DND-41 (cell line): Measurements from ENCODE around the gene BCAS3.

ENCODE experiments used
- EZH2 ChIP-seq: IDR thresholded peaks from 3 replicates; pipeline ENCODE4 v1.6.1; 2012; ENCODE audit warnings: borderline replicate concordance, low read depth, mild to moderate bottlenecking, moderate library complexity, low read length, inconsistent platforms; ENCODE audit not compliant: severe bottlenecking
- TF ChIP-seq, protein P1 (sequence below): IDR thresholded peaks from 2 replicates; pipeline ENCODE4 v1.5.1; 2012; ENCODE audit warnings: borderline replicate concordance, low read length, moderate library complexity, mild to moderate bottlenecking; ENCODE audit not compliant: poor library complexity, severe bottlenecking; ENCODE audit errors: extremely low read depth

DNA sequence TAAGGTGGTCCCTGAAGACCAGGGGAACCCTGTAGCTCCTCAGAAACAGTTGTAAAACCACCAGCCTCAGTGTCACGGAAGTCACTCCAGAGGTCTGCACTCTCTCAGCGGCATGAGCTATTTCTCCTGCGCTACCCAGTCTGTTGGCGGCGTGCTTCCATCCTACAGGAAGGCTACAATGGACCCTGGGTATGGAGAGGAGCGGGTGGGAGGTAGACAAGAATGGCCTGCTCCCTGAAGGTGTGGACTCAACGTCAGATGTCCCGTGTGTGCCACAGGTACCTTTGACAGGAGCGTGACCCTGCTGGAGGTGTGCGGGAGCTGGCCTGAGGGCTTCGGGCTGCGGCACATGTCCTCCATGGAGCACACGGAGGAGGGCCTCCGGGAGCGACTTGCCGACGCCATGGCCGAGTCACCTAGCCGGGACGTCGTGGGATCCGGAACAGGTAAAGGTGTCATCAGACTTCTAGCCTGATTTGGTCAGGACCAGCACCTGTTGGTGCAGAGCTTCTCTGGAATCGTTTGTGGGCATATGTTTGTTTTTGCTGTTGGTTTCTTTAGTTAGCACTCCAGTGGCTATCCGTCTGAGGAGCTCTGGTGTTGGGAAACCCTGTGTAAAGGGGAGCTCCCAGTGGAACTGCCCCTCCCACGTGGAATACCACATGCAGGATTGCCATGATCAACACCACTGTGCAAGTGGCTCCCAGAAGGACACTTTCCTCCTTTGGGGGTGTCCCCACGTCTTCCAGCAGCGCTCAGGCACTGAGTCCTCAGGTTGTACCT is 690.6 kb downstream of the BCAS3 start:
- TF ChIP-seq, protein P1, sequence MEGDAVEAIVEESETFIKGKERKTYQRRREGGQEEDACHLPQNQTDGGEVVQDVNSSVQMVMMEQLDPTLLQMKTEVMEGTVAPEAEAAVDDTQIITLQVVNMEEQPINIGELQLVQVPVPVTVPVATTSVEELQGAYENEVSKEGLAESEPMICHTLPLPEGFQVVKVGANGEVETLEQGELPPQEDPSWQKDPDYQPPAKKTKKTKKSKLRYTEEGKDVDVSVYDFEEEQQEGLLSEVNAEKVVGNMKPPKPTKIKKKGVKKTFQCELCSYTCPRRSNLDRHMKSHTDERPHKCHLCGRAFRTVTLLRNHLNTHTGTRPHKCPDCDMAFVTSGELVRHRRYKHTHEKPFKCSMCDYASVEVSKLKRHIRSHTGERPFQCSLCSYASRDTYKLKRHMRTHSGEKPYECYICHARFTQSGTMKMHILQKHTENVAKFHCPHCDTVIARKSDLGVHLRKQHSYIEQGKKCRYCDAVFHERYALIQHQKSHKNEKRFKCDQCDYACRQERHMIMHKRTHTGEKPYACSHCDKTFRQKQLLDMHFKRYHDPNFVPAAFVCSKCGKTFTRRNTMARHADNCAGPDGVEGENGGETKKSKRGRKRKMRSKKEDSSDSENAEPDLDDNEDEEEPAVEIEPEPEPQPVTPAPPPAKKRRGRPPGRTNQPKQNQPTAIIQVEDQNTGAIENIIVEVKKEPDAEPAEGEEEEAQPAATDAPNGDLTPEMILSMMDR, result no peak
- TF ChIP-seq EZH2, result no peak
